ENCODE data around the gene VLDLR.

The VLDLR gene

DNA sequence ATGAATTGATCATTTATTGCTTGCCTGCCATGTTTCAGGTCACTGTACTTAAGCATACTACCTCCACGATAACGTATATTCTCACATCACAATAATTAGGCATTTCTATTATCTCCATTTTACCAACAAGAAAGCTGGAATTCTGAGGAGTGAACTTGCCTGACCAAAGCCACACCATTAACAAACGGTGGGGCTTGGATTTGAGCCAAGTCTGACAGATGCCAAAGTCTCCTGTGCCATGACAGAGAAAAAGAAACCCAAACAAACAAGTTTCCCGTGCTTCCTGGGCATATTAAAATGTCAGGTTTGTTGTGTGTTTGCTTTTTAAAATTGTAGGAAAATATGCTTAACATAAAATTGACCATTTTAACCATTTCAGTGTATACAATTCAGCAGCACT lies 54.9 kb downstream of the VLDLR start:
- DNase-seq (ENCODE audit: extremely low read depth, insufficient read length): no peak
- H3K36me3 ChIP-seq (ENCODE audit: control insufficient read depth, insufficient read depth, low read length): no peaks in the 10 kb centered on the region
- H3K4me3 ChIP-seq (replicated peaks; ENCODE audit: low read depth, low read length): no peak overlapping the region
- H3K27me3 ChIP-seq (replicated peaks; ENCODE audit: control insufficient read depth, insufficient read depth, low read length): no peaks in the 10 kb centered on the region
- TF ChIP-seq, protein P1, sequence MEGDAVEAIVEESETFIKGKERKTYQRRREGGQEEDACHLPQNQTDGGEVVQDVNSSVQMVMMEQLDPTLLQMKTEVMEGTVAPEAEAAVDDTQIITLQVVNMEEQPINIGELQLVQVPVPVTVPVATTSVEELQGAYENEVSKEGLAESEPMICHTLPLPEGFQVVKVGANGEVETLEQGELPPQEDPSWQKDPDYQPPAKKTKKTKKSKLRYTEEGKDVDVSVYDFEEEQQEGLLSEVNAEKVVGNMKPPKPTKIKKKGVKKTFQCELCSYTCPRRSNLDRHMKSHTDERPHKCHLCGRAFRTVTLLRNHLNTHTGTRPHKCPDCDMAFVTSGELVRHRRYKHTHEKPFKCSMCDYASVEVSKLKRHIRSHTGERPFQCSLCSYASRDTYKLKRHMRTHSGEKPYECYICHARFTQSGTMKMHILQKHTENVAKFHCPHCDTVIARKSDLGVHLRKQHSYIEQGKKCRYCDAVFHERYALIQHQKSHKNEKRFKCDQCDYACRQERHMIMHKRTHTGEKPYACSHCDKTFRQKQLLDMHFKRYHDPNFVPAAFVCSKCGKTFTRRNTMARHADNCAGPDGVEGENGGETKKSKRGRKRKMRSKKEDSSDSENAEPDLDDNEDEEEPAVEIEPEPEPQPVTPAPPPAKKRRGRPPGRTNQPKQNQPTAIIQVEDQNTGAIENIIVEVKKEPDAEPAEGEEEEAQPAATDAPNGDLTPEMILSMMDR (IDR thresholded peaks at IDR 0.05; ENCODE audit: insufficient read depth, low read length, poor library complexity, severe bottlenecking): no peak

DNA sequence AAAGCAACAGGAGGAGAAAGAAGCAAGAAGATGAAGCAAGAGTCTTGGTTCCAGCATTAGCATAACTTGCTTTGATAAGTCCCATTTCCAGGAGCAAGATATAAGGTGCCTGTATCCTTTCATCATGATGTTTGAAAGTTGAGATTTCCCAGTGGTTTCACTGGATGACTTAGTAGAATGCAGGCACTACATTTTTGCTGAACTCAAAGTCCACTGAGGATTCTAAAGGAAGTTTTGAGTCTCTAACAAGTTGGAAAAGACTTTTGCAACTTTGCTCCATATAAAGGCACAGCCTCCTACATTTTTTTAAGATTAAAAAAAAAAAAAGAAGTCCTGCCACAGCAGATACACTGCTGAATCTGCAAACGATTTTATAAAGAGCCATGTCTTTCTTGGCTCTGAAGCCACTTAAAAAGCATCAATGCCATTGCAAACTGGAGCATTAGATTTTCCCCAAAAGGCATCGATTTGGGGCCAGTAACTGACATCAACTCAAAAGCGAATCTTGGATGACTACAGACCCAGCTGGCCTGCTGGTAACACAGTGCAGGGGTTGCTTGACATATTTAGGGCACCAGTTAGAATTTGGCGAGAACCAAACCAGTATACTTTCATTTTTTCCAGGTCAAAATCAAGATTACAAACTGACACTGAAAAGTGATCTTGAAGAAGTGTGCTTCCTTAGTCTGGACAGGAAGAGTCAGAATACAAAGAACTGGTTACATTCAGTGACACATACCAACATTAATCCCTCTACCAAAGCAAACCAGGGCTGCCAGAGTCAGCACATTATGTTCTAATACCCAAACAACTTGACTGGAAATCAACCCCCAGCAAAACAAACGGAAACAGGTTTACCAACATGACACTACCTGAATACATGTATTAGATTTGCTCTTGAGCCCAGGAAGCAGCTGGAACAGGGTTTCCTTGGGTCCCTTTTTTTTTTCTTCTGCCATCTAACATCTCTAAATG lies 56.6 kb downstream of the VLDLR start:
- Histone ChIP-seq H3K27me3 (replicated peaks; ENCODE audit: control insufficient read depth, insufficient read depth, low read length) (no peaks in the 10 kb centered on the region), H3K36me3 (ENCODE audit: control insufficient read depth, insufficient read depth, low read length) (no peaks in the 10 kb centered on the region), H3K4me3 (replicated peaks; ENCODE audit: low read depth, low read length) (no peak overlapping the region)
- TF ChIP-seq, protein P1 (IDR thresholded peaks at IDR 0.05; ENCODE audit: insufficient read depth, low read length, poor library complexity, severe bottlenecking): no peak
- DNase-seq (ENCODE audit: extremely low read depth, insufficient read length): no peak

DNA sequence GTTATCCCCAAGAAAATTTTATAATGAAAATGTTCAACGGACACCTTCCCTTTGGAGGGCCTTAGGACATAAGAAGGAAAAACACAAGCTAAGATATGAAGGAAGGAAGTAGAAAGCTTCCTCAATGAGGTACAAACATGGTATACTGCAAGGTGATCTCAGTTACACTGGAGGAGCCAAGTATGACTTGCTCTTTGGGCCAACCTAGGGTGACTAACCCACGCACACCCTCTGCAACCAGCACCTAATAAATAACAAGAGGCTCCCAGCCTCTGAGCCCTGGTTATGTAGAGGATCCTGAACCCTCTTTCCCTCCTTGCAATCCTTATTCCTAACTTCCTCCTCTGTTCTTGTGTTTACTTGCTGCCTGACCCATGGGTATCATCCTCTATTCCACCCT lies 57.4 kb downstream of the VLDLR start:
- no peaks in the 10 kb centered on the region for H3K27me3 ChIP-seq (replicated peaks; ENCODE audit: control insufficient read depth, insufficient read depth, low read length)
- H3K36me3 ChIP-seq (ENCODE audit: control insufficient read depth, insufficient read depth, low read length): no peaks in the 10 kb centered on the region
- no peak for DNase-seq (ENCODE audit: extremely low read depth, insufficient read length)
- TF ChIP-seq, protein P1 (IDR thresholded peaks at IDR 0.05; ENCODE audit: insufficient read depth, low read length, poor library complexity, severe bottlenecking): no peak
- no peak overlapping the region for H3K4me3 ChIP-seq (replicated peaks; ENCODE audit: low read depth, low read length)

DNA sequence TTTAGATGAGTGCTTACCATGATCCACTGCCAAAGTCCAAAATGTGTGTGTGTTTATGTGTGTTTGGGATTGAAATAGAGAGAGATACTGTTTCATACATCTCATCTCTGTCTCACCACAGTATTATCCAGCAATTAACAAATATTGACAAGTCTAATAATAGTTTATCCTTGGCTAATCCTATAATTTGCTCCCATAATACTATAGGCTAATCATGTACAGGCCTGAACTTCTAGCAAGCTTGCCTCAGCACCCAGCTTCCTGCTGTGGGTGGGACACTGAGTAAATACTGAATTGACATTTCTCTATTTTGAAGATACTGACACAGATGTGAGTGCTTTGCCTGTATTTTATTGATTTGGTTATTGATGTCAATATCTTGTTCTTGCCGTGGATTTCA lies 60.4 kb downstream of the VLDLR start:
- DNase-seq (ENCODE audit: extremely low read depth, insufficient read length): no peak
- Histone ChIP-seq H3K36me3 (ENCODE audit: control insufficient read depth, insufficient read depth, low read length) (no peaks in the 10 kb centered on the region), H3K4me3 (replicated peaks; ENCODE audit: low read depth, low read length) (no peak overlapping the region), H3K27me3 (replicated peaks; ENCODE audit: control insufficient read depth, insufficient read depth, low read length) (no peaks in the 10 kb centered on the region)
- TF ChIP-seq, protein P1 (IDR thresholded peaks at IDR 0.05; ENCODE audit: insufficient read depth, low read length, poor library complexity, severe bottlenecking): no peak

DNA sequence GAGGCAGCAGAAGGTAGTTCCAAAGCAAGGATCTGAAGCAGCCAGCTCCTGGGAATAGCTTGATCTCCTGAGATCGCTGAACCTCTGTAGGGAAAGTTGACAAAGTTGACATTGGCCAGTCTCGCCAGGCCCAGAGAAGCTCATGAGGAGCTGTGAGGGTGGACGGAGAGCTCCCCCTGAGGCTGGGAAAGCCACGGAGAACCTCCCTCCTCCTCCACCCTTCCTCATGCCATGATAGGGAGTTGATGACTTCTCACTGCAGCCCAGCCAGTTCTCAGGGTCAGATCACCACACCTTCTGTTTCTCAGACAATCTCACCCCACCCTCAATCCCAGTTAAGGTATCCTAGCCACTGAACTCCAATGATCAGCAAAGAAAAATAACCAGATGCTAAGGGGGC lies 65.3 kb downstream of the VLDLR start:
- TF ChIP-seq, protein P1 (IDR thresholded peaks at IDR 0.05; ENCODE audit: insufficient read depth, low read length, poor library complexity, severe bottlenecking): no peak
- no peaks in the 10 kb centered on the region for H3K36me3 ChIP-seq (ENCODE audit: control insufficient read depth, insufficient read depth, low read length)
- no peak for DNase-seq (ENCODE audit: extremely low read depth, insufficient read length)
- no peaks in the 10 kb centered on the region for H3K27me3 ChIP-seq (replicated peaks; ENCODE audit: control insufficient read depth, insufficient read depth, low read length)
- H3K4me3 ChIP-seq (replicated peaks; ENCODE audit: low read depth, low read length): no peak overlapping the region
